Measurements from ENCODE around the gene OR4C11.

The OR4C11 gene

GRCh38 chr11:55607545-55607944, at the start of gene OR4C11:
Gene OR4C11, minus strand, starts transcription at chr11:55607645. Its CDS starts 3,272 bp downstream, at chr11:55604373.
- no peak for DNase-seq

- DNase-seq, result no peak
Measured at GRCh38 chr11:55655096-55655495, 47.7 kb upstream of the OR4C11 start.

- DNase-seq, result no peak
Measured at GRCh38 chr11:55652560-55652959, 45.1 kb upstream of the OR4C11 start.

GRCh38 chr11:55648027-55648426, 40.6 kb upstream of the OR4C11 start, which contains the start of gene OR4S2:
Gene OR4S2, plus strand, starts transcription at chr11:55648327. Its CDS starts 2,577 bp downstream, at chr11:55650904.
- DNase-seq, result no peak

- no peak for DNase-seq
Measured at GRCh38 chr11:55634813-55635212, 27.4 kb upstream of the OR4C11 start, which contains the start of gene OR4P4. Gene OR4P4, plus strand, starts transcription at chr11:55635113.

- DNase-seq, result no peak
Measured at GRCh38 chr11:55624531-55624930, 17.1 kb upstream of the OR4C11 start.

- no peak for DNase-seq
Measured at GRCh38 chr11:55572548-55572947, 34.9 kb downstream of the OR4C11 start.

- no peak for DNase-seq
Measured at GRCh38 chr11:55571828-55572227, 35.6 kb downstream of the OR4C11 start, which contains the start of gene OR4C16. Gene OR4C16, plus strand, starts transcription at chr11:55572128. Its CDS starts 0 bp downstream, at chr11:55572128.

GRCh38 chr11:55554169-55554568, 53.3 kb downstream of the OR4C11 start, which contains the start of gene OR4C15:
Gene OR4C15, plus strand, starts transcription at chr11:55554469. Its CDS starts 0 bp downstream, at chr11:55554469.
- DNase-seq, result no peak

All from NCI-H774 (cell line).